Measurements from ENCODE around the gene VAC14. TPM values are rescaled to one million over a fixed set of nuclear protein-coding genes. Genes with fewer than 3 reads are reported as not detected.

VAC14 gene
- polyA plus RNA-seq, 1 of the 3 experiments (the other 2 are of a cell fraction), result 33.2 TPM

DNA sequence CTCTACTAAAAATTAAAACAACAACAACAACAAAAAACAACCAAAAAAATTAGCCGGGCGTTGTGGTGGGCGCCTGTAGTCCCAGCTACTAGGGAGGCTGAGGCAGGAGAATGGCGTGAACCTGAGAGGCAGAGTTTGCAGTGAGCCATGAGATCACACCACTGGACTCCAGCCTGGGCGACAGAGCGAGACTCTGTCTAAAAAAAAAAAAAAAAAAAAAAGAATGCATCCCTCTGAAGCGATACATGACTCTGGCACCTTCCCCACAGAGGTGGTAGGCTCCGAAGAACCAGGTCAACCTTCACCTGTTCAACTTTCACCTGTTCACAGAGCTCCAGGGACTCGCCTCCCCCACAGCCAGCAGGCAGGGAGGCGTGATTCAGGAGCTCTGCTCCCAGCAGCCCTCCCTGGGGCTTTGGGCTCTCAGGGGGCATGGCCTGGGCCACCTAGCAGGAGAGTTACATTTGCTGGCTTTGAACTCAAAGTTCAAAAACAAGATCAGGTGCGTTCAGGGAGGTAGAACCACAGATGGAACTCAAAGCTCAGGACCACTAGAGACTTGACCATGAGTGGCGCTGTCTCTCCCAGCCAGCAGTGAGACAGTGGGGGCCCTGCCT lies 5.6 kb downstream of the VAC14 start (continued):
- TF ChIP-seq, protein P1, sequence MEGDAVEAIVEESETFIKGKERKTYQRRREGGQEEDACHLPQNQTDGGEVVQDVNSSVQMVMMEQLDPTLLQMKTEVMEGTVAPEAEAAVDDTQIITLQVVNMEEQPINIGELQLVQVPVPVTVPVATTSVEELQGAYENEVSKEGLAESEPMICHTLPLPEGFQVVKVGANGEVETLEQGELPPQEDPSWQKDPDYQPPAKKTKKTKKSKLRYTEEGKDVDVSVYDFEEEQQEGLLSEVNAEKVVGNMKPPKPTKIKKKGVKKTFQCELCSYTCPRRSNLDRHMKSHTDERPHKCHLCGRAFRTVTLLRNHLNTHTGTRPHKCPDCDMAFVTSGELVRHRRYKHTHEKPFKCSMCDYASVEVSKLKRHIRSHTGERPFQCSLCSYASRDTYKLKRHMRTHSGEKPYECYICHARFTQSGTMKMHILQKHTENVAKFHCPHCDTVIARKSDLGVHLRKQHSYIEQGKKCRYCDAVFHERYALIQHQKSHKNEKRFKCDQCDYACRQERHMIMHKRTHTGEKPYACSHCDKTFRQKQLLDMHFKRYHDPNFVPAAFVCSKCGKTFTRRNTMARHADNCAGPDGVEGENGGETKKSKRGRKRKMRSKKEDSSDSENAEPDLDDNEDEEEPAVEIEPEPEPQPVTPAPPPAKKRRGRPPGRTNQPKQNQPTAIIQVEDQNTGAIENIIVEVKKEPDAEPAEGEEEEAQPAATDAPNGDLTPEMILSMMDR (IDR thresholded peaks at IDR 0.05), result no peak
- TF ChIP-seq, protein P2, sequence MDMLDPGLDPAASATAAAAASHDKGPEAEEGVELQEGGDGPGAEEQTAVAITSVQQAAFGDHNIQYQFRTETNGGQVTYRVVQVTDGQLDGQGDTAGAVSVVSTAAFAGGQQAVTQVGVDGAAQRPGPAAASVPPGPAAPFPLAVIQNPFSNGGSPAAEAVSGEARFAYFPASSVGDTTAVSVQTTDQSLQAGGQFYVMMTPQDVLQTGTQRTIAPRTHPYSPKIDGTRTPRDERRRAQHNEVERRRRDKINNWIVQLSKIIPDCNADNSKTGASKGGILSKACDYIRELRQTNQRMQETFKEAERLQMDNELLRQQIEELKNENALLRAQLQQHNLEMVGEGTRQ (IDR thresholded peaks at IDR 0.05; ENCODE audit: borderline replicate concordance, low read depth, low read length), result no peak
- TF ChIP-seq TEAD4 (IDR thresholded peaks at IDR 0.05; ENCODE audit: borderline replicate concordance, insufficient read depth), result no peak
- no peak for TF ChIP-seq NRF1 (IDR thresholded peaks at IDR 0.05; ENCODE audit: low read depth, low read length)
- no peak for TF ChIP-seq FOXM1 (IDR thresholded peaks at IDR 0.05; ENCODE audit: low read depth)
- TF ChIP-seq EP300 (IDR thresholded peaks at IDR 0.05; ENCODE audit: borderline replicate concordance in 1 of 2, low read depth in 1 of 2, low read length in 1 of 2), result no peak
- TF ChIP-seq RFX5 (IDR thresholded peaks at IDR 0.05; ENCODE audit: low read length), result no peak

DNA sequence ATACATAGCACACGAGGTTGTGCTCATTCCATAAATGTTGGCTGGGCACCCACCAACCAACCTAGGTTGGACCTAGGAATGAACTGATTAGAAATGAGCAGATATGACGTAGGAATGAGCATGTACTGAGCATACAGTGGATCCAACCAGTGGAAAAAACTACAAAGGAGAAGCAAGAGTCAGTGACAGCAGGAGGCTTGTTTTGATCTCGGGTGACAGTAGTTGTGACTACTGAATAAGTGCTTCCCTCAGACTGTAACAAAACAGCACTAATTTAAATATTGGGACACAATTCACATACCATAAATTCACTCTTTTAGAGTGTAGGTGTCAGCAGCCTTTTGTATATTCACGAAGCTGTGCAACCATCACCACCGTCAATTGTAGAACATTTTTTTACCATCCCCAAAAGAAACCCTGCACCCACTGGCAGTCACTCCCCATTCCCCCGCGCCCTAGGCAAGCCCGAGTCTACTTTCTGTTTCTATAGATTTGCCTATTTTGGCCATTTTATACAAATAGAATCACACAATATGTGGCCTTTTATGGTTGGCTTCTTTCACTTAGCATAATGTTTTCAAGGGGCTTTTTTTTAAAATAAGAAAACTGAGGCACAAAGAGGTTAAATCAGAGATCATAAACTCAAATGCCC lies 7.0 kb downstream of the VAC14 start:
- CTCF ChIA-PET, result interaction anchor here (1.4 kb wide), 1 partner anchor 140 kb away, joined by 4 read pairs; no protein-coding TSS in a partner anchor
- H4K20me1 ChIP-seq (ENCODE audit: insufficient read depth), result peaks cover 20% of the 10 kb centered on the region
- POLR2A ChIA-PET, result no interaction called here
- no peak overlapping the region for H3K9ac ChIP-seq
- WGBS (ENCODE audit: low lambda C conversion rate), result 94% methylated on average over 8 of the region's 8 CpGs
- no peaks in the 10 kb centered on the region for H3K27me3 ChIP-seq (ENCODE audit: insufficient read depth)
- H3K4me2 ChIP-seq, result no peak overlapping the region
- TF ChIP-seq NRF1 (IDR thresholded peaks at IDR 0.05; ENCODE audit: low read depth, low read length), result no peak
- TF ChIP-seq, protein P3, sequence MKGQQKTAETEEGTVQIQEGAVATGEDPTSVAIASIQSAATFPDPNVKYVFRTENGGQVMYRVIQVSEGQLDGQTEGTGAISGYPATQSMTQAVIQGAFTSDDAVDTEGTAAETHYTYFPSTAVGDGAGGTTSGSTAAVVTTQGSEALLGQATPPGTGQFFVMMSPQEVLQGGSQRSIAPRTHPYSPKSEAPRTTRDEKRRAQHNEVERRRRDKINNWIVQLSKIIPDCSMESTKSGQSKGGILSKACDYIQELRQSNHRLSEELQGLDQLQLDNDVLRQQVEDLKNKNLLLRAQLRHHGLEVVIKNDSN (IDR thresholded peaks at IDR 0.05; ENCODE audit: borderline replicate concordance, low read depth), result no peak
- TF ChIP-seq, protein P4, sequence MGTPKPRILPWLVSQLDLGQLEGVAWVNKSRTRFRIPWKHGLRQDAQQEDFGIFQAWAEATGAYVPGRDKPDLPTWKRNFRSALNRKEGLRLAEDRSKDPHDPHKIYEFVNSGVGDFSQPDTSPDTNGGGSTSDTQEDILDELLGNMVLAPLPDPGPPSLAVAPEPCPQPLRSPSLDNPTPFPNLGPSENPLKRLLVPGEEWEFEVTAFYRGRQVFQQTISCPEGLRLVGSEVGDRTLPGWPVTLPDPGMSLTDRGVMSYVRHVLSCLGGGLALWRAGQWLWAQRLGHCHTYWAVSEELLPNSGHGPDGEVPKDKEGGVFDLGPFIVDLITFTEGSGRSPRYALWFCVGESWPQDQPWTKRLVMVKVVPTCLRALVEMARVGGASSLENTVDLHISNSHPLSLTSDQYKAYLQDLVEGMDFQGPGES (IDR thresholded peaks at IDR 0.05; ENCODE audit: low read depth, low read length), result no peak
- TF ChIP-seq SIN3A (IDR thresholded peaks at IDR 0.05; ENCODE audit: borderline replicate concordance, low read depth, low read length), result no peak
- TF ChIP-seq, protein P5, sequence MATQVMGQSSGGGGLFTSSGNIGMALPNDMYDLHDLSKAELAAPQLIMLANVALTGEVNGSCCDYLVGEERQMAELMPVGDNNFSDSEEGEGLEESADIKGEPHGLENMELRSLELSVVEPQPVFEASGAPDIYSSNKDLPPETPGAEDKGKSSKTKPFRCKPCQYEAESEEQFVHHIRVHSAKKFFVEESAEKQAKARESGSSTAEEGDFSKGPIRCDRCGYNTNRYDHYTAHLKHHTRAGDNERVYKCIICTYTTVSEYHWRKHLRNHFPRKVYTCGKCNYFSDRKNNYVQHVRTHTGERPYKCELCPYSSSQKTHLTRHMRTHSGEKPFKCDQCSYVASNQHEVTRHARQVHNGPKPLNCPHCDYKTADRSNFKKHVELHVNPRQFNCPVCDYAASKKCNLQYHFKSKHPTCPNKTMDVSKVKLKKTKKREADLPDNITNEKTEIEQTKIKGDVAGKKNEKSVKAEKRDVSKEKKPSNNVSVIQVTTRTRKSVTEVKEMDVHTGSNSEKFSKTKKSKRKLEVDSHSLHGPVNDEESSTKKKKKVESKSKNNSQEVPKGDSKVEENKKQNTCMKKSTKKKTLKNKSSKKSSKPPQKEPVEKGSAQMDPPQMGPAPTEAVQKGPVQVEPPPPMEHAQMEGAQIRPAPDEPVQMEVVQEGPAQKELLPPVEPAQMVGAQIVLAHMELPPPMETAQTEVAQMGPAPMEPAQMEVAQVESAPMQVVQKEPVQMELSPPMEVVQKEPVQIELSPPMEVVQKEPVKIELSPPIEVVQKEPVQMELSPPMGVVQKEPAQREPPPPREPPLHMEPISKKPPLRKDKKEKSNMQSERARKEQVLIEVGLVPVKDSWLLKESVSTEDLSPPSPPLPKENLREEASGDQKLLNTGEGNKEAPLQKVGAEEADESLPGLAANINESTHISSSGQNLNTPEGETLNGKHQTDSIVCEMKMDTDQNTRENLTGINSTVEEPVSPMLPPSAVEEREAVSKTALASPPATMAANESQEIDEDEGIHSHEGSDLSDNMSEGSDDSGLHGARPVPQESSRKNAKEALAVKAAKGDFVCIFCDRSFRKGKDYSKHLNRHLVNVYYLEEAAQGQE (IDR thresholded peaks at IDR 0.05; ENCODE audit: low read depth, low read length), result no peak
- no peak for TF ChIP-seq FOXM1 (IDR thresholded peaks at IDR 0.05; ENCODE audit: low read depth)
- TF ChIP-seq RAD21 (IDR thresholded peaks at IDR 0.05; ENCODE audit: low read length), result no peak
- TF ChIP-seq NFIC (IDR thresholded peaks at IDR 0.05; ENCODE audit: borderline replicate concordance), result no peak
- TF ChIP-seq, protein P6, sequence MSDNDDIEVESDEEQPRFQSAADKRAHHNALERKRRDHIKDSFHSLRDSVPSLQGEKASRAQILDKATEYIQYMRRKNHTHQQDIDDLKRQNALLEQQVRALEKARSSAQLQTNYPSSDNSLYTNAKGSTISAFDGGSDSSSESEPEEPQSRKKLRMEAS (IDR thresholded peaks at IDR 0.05; ENCODE audit: low read depth), result no peak
- no peak for TF ChIP-seq RCOR1 (IDR thresholded peaks at IDR 0.05; ENCODE audit: low read length)
- TF ChIP-seq TCF12 (IDR thresholded peaks at IDR 0.05), result no peak
- no peak for TF ChIP-seq GABPA (IDR thresholded peaks at IDR 0.05; ENCODE audit: low read depth)
- no peak for TF ChIP-seq RXRA (IDR thresholded peaks at IDR 0.05; ENCODE audit: borderline replicate concordance, low read depth)
- no peak for TF ChIP-seq RFX5 (IDR thresholded peaks at IDR 0.05; ENCODE audit: low read length)
- TF ChIP-seq EZH2phosphoT487 (IDR thresholded peaks at IDR 0.05; ENCODE audit: borderline replicate concordance, low read depth), result no peak
- no peak for TF ChIP-seq MEF2A (IDR thresholded peaks at IDR 0.05; ENCODE audit: borderline replicate concordance, low read depth)
- no peak for TF ChIP-seq TAF1 (IDR thresholded peaks at IDR 0.05; ENCODE audit: borderline replicate concordance, low read depth, low read length)
- no peaks in the 10 kb centered on the region for H3K9me3 ChIP-seq
- peaks cover 5 to 10% of the 10 kb centered on the region in 2 experiments for H3K36me3 ChIP-seq (replicated peaks in 1 of 2; ENCODE audit: control insufficient read depth in 1 of 2, insufficient read depth in 2 of 2, low read length in 1 of 2)
- peaks cover 74% of the 10 kb centered on the region for H3K79me2 ChIP-seq (ENCODE audit: insufficient read depth)
- DNase-seq, result no peak
- no peaks in the 10 kb centered on the region; a peak in 1 of 4 replicates for H3K4me1 ChIP-seq (ENCODE audit: control insufficient read depth in 1 of 2, insufficient read depth in 2 of 2, low read depth in 1 of 2, low read length in 1 of 2)
- no peak overlapping the region for H2AFZ ChIP-seq (ENCODE audit: low read depth)
- no peak overlapping the region for H3K4me3 ChIP-seq (ENCODE audit: low read depth in 2 of 2, low read length in 1 of 2)
- H3K27ac ChIP-seq (ENCODE audit: low read depth in 2 of 2, low read length in 1 of 2), result no peak overlapping the region
- H3K9me2 ChIP-seq, result no peaks in the 10 kb centered on the region
- H3F3A ChIP-seq (replicated peaks; ENCODE audit: insufficient read depth), result no peaks in the 10 kb centered on the region

Data from SK-N-SH (cell line).